Measurements from ENCODE around the gene S100A9.

DNA sequence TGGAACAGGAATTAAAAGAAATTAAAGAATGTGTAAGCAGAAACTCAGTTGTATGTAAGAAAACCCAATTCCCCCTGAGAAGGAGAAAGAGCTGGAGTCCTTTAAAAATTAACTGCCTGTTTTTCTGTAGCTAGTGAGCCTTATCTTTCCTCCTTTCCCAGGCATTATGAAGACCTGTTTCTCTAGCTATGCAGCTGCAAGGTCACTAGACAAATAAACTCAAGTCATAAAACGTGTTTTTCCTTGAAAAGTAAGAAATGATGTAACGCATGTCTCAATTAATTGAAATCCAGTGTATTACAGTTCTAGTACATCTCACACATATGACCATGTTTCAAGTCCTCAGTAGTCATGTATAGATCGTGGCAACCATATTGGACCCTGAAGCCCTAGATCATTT, 12.5 kb downstream of the S100A9 start:
- no peak for TF ChIP-seq TCF12 (IDR thresholded peaks at IDR 0.05; ENCODE audit: low read depth)
- TF ChIP-seq, protein P1, sequence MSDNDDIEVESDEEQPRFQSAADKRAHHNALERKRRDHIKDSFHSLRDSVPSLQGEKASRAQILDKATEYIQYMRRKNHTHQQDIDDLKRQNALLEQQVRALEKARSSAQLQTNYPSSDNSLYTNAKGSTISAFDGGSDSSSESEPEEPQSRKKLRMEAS (IDR thresholded peaks at IDR 0.05): no peak
- TF ChIP-seq EP300 (IDR thresholded peaks at IDR 0.05; ENCODE audit: borderline replicate concordance): no peak
- TF ChIP-seq, protein P2, sequence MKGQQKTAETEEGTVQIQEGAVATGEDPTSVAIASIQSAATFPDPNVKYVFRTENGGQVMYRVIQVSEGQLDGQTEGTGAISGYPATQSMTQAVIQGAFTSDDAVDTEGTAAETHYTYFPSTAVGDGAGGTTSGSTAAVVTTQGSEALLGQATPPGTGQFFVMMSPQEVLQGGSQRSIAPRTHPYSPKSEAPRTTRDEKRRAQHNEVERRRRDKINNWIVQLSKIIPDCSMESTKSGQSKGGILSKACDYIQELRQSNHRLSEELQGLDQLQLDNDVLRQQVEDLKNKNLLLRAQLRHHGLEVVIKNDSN (IDR thresholded peaks at IDR 0.05): no peak
- no peak for TF ChIP-seq TAF1 (IDR thresholded peaks at IDR 0.05; ENCODE audit: low read depth)
- no peak for TF ChIP-seq CEBPB (IDR thresholded peaks at IDR 0.05)
- TF ChIP-seq YY1 (IDR thresholded peaks at IDR 0.05; ENCODE audit: low read depth): no peak
